A673 (cell line): ENCODE data around the gene LDB2. TPM values are rescaled to one million over a fixed set of nuclear protein-coding genes. Genes with fewer than 3 reads are reported as not detected.

Experiments used
- BruUV-seq: library from RNA; stranded (reverse); fragments of 400-500 nt; replicated peaks from 2 replicates; lab custom pipeline; 2021; lab: Mats Ljungman, UMichigan
- CTCF ChIA-PET: fragments of 300-600 bp; sonication (Branson Sonifier 250); formaldehyde crosslinking; loops from one replicate; lab custom pipeline; 2022; ENCODE audit warnings: antibody characterized with exemption; lab: Charles Lee
- POLR2A ChIA-PET: fragments of 300-600 bp; sonication (Branson Sonifier 250); formaldehyde crosslinking; loops from one replicate; lab custom pipeline; 2022; ENCODE audit warnings: antibody characterized with exemption; ENCODE audit not compliant: low non-redundant PET; lab: Charles Lee
- DNase-seq: peaks from one replicate; pipeline ENCODE4 v3.0.0-alpha.2; 2015; ENCODE audit warnings: low spot score
- H3K27ac ChIP-seq: fragments of 200-600 bp; sonication (generic); 2 replicates; pipeline ENCODE4 v1.5.1; 2016; ENCODE audit warnings: mixed run types, low read depth, mild to moderate bottlenecking, mixed read lengths, antibody characterized with exemption, low read length; ENCODE audit not compliant: poor library complexity, severe bottlenecking
- H3K27me3 ChIP-seq: fragments of 200-600 bp; sonication (generic); replicated peaks from 2 replicates; pipeline ENCODE4 v1.6.1; 2017; ENCODE audit warnings: mixed run types, low read depth, mild to moderate bottlenecking, mixed read lengths, antibody characterized with exemption, low read length; ENCODE audit not compliant: insufficient read depth, poor library complexity
- H3K36me3 ChIP-seq: fragments of 200-600 bp; sonication (generic); 2 replicates; pipeline ENCODE4 v1.6.1; 2016; ENCODE audit warnings: mixed run types, mild to moderate bottlenecking, mixed read lengths, antibody characterized with exemption, low read length; ENCODE audit not compliant: insufficient read depth, poor library complexity, severe bottlenecking
- H3K4me1 ChIP-seq: fragments of 200-600 bp; sonication (generic); 2 replicates; pipeline ENCODE4 v1.6.1; 2017; ENCODE audit warnings: mixed run types, mild to moderate bottlenecking, mixed read lengths, antibody characterized with exemption, low read length; ENCODE audit not compliant: insufficient read depth, poor library complexity, severe bottlenecking
- H3K4me3 ChIP-seq: fragments of 200-600 bp; sonication (generic); 2 replicates; pipeline ENCODE4 v1.5.1; 2016; ENCODE audit warnings: low read depth, mixed run types, mild to moderate bottlenecking, mixed read lengths, low read length; ENCODE audit not compliant: poor library complexity, severe bottlenecking
- H3K9me3 ChIP-seq: fragments of 200-600 bp; sonication (generic); 2 replicates; pipeline ENCODE4 v1.6.1; 2016; ENCODE audit warnings: mixed run types, low read depth, mild to moderate bottlenecking, mixed read lengths, antibody characterized with exemption, low read length; ENCODE audit not compliant: poor library complexity, severe bottlenecking
- EZH2 ChIP-seq: fragments of 200-600 bp; sonication (generic); IDR thresholded peaks from 2 replicates; pipeline ENCODE4 v1.6.1; 2017; ENCODE audit warnings: borderline replicate concordance, low read depth, mild to moderate bottlenecking, mixed read lengths, antibody characterized with exemption, low read length; ENCODE audit not compliant: poor library complexity, severe bottlenecking
- intact Hi-C: fragments of 100-400 bp; cut with micrococcal nuclease; formaldehyde crosslinking; loops from one replicate; pipeline ENCODE4 v1.10.0; 2022; ENCODE audit not compliant: unreplicated experiment
- total RNA-seq: library from RNA; stranded (reverse); gene quantifications from 2 replicates; pipeline ENCODE4 v1.2.3, GENCODE V29; 2021
- TF ChIP-seq, protein P1 (sequence below): fragments of 300-800, 200-600 bp; sonication (generic); conservative IDR thresholded peaks from 2 replicates; pipeline ENCODE4 v1.5.1; 2017; ENCODE audit warnings: low read depth, mild to moderate bottlenecking, antibody characterized with exemption, low read length, moderate library complexity, mixed read lengths

LDB2 gene
- total RNA-seq, 1 experiment from 2014 or later, result 47.4 TPM

DNA sequence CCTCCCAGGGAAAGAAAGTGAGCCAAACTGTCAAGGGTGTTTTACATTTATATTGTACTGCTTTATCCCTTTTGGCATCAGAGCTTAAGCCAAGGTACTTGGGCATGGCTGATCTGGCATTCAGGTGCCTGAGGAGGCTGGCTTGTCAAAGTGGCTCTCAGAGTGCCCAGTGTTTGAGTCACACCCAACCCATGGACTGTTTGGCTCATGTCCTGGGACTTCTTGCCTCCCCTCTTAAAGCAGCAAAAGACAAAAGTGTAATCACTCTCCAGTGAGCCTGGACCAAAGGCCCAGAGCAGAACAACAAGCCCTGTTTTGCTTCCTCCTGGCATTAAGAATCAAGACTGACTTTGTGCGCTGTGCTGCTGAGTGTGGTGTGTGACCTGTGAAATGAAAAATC lies 360.5 kb downstream of the LDB2 start:
- ChIA-PET CTCF (no interaction called here), POLR2A (no interaction called here)
- no peak overlapping the region for H3K4me3 ChIP-seq
- no peak for DNase-seq
- intact Hi-C loops, result no loop called here
- H3K27ac ChIP-seq, result no peak overlapping the region
- no peaks in the 10 kb centered on the region for H3K36me3 ChIP-seq
- peaks cover under 1% of the 10 kb centered on the region for H3K4me1 ChIP-seq
- no TSS peak for BruUV-seq
- no peaks in the 10 kb centered on the region for H3K27me3 ChIP-seq
- H3K9me3 ChIP-seq, result no peaks in the 10 kb centered on the region
- no peak for TF ChIP-seq EZH2
- TF ChIP-seq, protein P1, sequence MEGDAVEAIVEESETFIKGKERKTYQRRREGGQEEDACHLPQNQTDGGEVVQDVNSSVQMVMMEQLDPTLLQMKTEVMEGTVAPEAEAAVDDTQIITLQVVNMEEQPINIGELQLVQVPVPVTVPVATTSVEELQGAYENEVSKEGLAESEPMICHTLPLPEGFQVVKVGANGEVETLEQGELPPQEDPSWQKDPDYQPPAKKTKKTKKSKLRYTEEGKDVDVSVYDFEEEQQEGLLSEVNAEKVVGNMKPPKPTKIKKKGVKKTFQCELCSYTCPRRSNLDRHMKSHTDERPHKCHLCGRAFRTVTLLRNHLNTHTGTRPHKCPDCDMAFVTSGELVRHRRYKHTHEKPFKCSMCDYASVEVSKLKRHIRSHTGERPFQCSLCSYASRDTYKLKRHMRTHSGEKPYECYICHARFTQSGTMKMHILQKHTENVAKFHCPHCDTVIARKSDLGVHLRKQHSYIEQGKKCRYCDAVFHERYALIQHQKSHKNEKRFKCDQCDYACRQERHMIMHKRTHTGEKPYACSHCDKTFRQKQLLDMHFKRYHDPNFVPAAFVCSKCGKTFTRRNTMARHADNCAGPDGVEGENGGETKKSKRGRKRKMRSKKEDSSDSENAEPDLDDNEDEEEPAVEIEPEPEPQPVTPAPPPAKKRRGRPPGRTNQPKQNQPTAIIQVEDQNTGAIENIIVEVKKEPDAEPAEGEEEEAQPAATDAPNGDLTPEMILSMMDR, result no peak

DNA sequence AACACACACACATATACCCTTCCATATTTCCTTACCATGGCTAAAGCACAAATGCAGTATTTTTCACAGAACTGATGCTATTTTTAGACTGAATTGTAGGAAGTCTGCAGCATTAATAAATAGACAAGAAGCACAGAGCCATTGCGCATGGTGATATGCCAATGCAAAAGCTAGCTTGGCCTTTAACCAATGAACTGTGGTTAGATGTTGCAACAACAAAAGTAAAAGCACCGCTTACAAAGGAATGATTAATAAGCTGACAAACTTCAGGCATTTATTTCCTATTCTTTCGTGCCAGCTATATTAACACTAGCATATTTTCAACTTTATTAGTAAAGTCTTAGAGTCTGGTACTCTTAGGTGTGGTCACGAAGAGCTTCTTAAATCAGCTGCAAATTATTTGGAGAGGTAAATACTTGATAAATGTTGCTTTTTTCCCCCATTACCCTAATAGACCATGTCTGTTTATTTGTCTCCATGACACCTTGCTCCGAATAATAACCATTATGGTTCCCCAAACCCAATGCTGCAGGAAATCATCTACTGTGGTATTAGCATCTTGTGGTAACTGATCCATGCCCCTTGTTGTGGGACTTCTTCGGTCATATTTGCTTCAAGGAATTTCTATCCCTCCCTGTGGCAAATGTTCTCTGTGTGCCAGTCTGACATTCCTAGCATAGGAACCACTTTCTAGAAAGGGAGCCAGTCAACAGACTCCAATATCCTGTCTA lies 366.0 kb downstream of the LDB2 start:
- CTCF ChIA-PET, result no interaction called here
- no peaks in the 10 kb centered on the region for H3K27me3 ChIP-seq
- H3K27ac ChIP-seq, result no peak overlapping the region
- no TSS peak for BruUV-seq
- POLR2A ChIA-PET, result no interaction called here
- intact Hi-C loops, result no loop called here
- TF ChIP-seq, protein P1, result no peak
- no peak for TF ChIP-seq EZH2
- DNase-seq, result peak; percentile 33
- no peaks in the 10 kb centered on the region for H3K9me3 ChIP-seq
- no peaks in the 10 kb centered on the region for H3K36me3 ChIP-seq
- no peak overlapping the region for H3K4me3 ChIP-seq
- peaks cover 15% of the 10 kb centered on the region for H3K4me1 ChIP-seq

DNA sequence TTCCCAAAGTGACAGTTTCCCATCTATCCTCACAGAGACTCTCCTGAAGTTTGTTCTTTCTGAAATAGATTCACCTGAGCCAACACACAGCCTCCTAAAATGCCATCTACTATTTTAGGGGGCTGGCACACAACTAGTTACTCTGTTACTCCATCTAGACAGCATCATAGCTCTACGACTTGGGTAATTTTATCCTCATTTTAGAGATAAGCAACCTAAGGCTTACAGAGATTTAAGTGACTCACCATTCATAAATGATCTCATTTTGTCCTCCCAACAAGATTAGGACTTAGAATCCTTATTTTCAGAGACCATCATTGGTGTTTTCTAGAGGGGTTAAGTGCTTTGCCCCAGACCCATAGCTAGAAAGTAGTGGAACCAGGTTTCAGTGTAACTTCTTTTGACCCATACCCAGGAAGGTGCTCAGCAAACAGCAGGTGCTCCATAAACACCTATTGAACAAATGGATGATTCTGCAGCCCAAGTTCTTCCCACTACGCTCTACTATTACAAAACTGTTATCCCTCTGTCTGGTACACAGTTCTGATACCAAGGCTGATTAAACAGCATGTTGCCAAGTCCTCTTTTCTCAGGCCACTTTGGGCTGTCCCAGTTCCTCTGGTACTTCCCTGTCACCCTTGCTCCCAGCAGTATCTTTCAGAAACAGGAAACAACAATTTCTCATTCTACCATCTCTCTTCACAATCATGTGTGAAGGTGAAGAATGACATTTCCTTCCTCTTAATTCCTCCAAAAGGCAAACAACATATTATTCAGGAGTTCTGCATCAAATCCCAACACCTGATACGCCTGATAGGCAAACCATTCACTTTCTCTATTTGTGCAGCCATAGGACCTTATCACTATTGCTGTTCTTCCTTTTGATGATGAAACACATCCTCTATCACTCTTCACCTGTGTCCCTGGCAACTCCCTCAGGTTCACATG lies 367.5 kb downstream of the LDB2 start:
- Histone ChIP-seq H3K4me3 (no peak overlapping the region), H3K27ac (no peak overlapping the region), H3K9me3 (no peaks in the 10 kb centered on the region), H3K27me3 (no peaks in the 10 kb centered on the region), H3K4me1 (peaks cover 15% of the 10 kb centered on the region), H3K36me3 (no peaks in the 10 kb centered on the region)
- intact Hi-C loops, result no loop called here
- DNase-seq, result no peak
- ChIA-PET CTCF (no interaction called here), POLR2A (no interaction called here)
- BruUV-seq, result no TSS peak
- no peak for TF ChIP-seq EZH2
- TF ChIP-seq, protein P1, result no peak
